LNCaP clone FGC (cell line): ENCODE data around the gene RUNX1.

ENCODE experiments used
- DNase-seq: peaks from one replicate; pipeline ENCODE4 v3.0.0-alpha.2; 2011; ENCODE audit warnings: low read depth
- H3K4me3 ChIP-seq: 2 replicates; pipeline ENCODE4 v1.5.1; 2011; ENCODE audit warnings: mild to moderate bottlenecking, low read depth, low read length, control low read depth
- CTCF ChIP-seq: IDR thresholded peaks from 2 replicates; pipeline ENCODE4 v1.5.1; 2012; ENCODE audit warnings: mild to moderate bottlenecking; ENCODE audit not compliant: control insufficient read depth, insufficient read depth; ENCODE audit errors: extremely low read depth

RUNX1 gene

GRCh38 chr21:35063428-35064172 is 14.5 kb upstream of the RUNX1 start:
- TF ChIP-seq CTCF: no peak

GRCh38 chr21:35062016-35062415 is 12.9 kb upstream of the RUNX1 start:
- TF ChIP-seq CTCF: no peak
- no peak for DNase-seq
- no peak overlapping the region for H3K4me3 ChIP-seq

More at GRCh38 chr21:35063428-35064172, 14.5 kb upstream of the RUNX1 start:
- no peak for DNase-seq
- no peak overlapping the region for H3K4me3 ChIP-seq

GRCh38 chr21:35059742-35060141 is 10.6 kb upstream of the RUNX1 start:
- DNase-seq: no peak
- TF ChIP-seq CTCF: no peak
- no peak overlapping the region for H3K4me3 ChIP-seq

- no peak overlapping the region for H3K4me3 ChIP-seq
- no peak for DNase-seq
- TF ChIP-seq CTCF: no peak
Observed at GRCh38 chr21:35058058-35058457, 9.0 kb upstream of the RUNX1 start.

- TF ChIP-seq CTCF: no peak
- no peak overlapping the region for H3K4me3 ChIP-seq
- DNase-seq: no peak
Observed at GRCh38 chr21:35057428-35057827, 8.3 kb upstream of the RUNX1 start.

GRCh38 chr21:35053356-35054096 is 4.4 kb upstream of the RUNX1 start:
- TF ChIP-seq CTCF: no peak
- DNase-seq: no peak
- H3K4me3 ChIP-seq: no peak overlapping the region
